DOHH2 (cell line): ENCODE measurements around the gene ANXA10.

Experiments used
- CTCF ChIP-seq: fragments of 200-600 bp; sonication (generic); IDR thresholded peaks from one replicate; pipeline ENCODE4 v1.5.1; 2014; ENCODE audit warnings: antibody characterized with exemption, mild to moderate bottlenecking, low read depth, low read length; ENCODE audit not compliant: poor library complexity, severe bottlenecking
- EZH2phosphoT487 ChIP-seq: fragments of 200-600 bp; sonication (generic); IDR thresholded peaks from 2 replicates; pipeline ENCODE4 v1.6.1; 2017; ENCODE audit warnings: borderline replicate concordance, mild to moderate bottlenecking, antibody characterized with exemption, low read length, moderate library complexity, mixed read lengths

GRCh38 chr4:168139336-168139735 is 47.0 kb downstream of the ANXA10 start:
- no peak for TF ChIP-seq CTCF
- no peak for TF ChIP-seq EZH2phosphoT487
